Mesodermal cell (in vitro differentiated cells): ENCODE results near the gene PRR16.

Experiments
- H3K27ac ChIP-seq: 2 replicates; pipeline ENCODE4 v1.7.0; 2013; ENCODE audit warnings: mild to moderate bottlenecking, low read depth, low read length, moderate library complexity; ENCODE audit not compliant: severe bottlenecking
- H3K36me3 ChIP-seq: 2 replicates; pipeline ENCODE4 v1.7.1; 2013; ENCODE audit warnings: mild to moderate bottlenecking, low read length, moderate library complexity; ENCODE audit not compliant: control insufficient read depth, insufficient read depth
- H3K4me1 ChIP-seq: one replicate; pipeline ENCODE4 v1.7.1; 2013; ENCODE audit warnings: mild to moderate bottlenecking, low read length; ENCODE audit not compliant: insufficient read depth, control insufficient read depth, poor library complexity, severe bottlenecking
- H3K4me3 ChIP-seq: 2 replicates; pipeline ENCODE4 v1.7.0; 2013; ENCODE audit warnings: low read length, control low read depth, mild to moderate bottlenecking; ENCODE audit not compliant: insufficient read depth, poor library complexity, severe bottlenecking; ENCODE audit errors: extremely low read depth
- H3K9me3 ChIP-seq: 2 replicates; pipeline ENCODE4 v1.7.1; 2013; ENCODE audit warnings: mild to moderate bottlenecking, low read length, moderate library complexity; ENCODE audit not compliant: control insufficient read depth
- WGBS, 2 experiments: methylation state at CpG; one replicate each; pipeline ENCODE4 v1.1.5; 2013; ENCODE audit warnings: missing lambda C conversion rate in 2 of 2; ENCODE audit not compliant: insufficient coverage in 2 of 2; 5-methylcytosine and 5-hydroxymethylcytosine counted together

The PRR16 gene

GRCh38 chr5:120706877-120707276 lies 242.8 kb downstream of the PRR16 start:
- no peaks in the 10 kb centered on the region for H3K9me3 ChIP-seq
- H3K27ac ChIP-seq, result no peak overlapping the region
- no peaks in the 10 kb centered on the region for H3K36me3 ChIP-seq
- peaks cover 3% of the 10 kb centered on the region for H3K4me1 ChIP-seq
- H3K4me3 ChIP-seq, result no peak overlapping the region

GRCh38 chr5:120717381-120717780 lies 253.3 kb downstream of the PRR16 start:
- Histone ChIP-seq H3K4me1 (no peaks in the 10 kb centered on the region), H3K36me3 (no peaks in the 10 kb centered on the region), H3K27ac (no peak overlapping the region), H3K9me3 (no peaks in the 10 kb centered on the region), H3K4me3 (no peak overlapping the region)
- no CpG with 5 or more reads among the region's 3 CpGs for WGBS, 2 experiments

GRCh38 chr5:120730214-120730613 lies 266.1 kb downstream of the PRR16 start:
- H3K9me3 ChIP-seq, result no peaks in the 10 kb centered on the region
- H3K27ac ChIP-seq, result no peak overlapping the region
- H3K36me3 ChIP-seq, result no peaks in the 10 kb centered on the region
- no peak overlapping the region for H3K4me3 ChIP-seq
- no peaks in the 10 kb centered on the region for H3K4me1 ChIP-seq

DNA sequence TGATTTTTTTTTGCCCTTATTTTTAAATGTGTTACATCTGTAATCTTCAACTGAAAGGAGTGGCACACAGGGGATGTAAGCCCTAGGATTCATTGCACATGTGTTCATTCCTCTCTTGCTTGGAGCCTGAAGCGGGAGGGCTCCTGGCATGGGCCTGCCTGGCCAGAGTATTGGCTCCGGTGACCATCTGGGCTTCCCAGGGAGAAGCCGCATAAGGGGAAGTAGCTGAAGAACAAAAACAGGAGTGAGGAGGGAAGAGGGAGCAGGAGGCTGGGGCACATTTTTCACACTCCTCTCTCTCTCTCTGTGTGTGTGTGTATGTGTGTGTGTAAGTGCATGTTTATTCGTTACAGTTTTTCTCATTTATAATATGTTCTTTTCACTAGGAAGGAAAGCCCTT lies 269.9 kb downstream of the PRR16 start:
- Histone ChIP-seq H3K27ac (no peak overlapping the region), H3K36me3 (no peaks in the 10 kb centered on the region), H3K4me3 (no peak overlapping the region), H3K9me3 (no peaks in the 10 kb centered on the region), H3K4me1 (no peaks in the 10 kb centered on the region)
- WGBS, 2 experiments, result 40 to 50% methylated on average over 1 of the region's 4 CpGs

DNA sequence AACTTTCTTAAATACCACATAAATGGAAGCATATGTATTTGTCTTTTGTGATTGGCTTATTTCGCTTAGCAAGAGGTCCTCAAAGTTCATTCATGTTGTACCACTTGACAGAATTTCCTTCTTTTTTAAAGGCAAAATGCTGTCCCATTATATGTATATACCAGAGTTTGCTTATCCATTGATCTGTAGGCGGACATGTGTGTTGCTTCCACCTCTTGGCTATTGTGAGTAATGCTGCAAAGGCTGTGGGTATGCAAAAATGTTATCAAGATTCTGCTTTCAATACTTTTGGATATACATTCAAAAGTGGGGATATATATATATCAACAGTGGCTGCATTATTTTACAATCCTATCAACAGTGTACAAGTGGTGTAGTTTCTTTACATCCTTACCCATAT lies 271.0 kb downstream of the PRR16 start:
- no peaks in the 10 kb centered on the region for H3K36me3 ChIP-seq
- H3K9me3 ChIP-seq, result no peaks in the 10 kb centered on the region
- no peak overlapping the region for H3K27ac ChIP-seq
- no CpG with 5 or more reads among the region's 2 CpGs for WGBS, 2 experiments
- no peak overlapping the region for H3K4me3 ChIP-seq
- H3K4me1 ChIP-seq, result no peaks in the 10 kb centered on the region
